GM21786 (cell line): Measurements from ENCODE around the gene EFCAB6.

Experiments
- ATAC-seq: cut with Tn5 transposase; IDR thresholded peaks from one replicate; pipeline ENCODE4 v1.9.1; 2021; ENCODE audit not compliant: unreplicated experiment

The EFCAB6 gene

GRCh38 chr22:43600265-43600664 lies 211.8 kb downstream of the EFCAB6 start:
- no peak for ATAC-seq

GRCh38 chr22:43592476-43592875 lies 219.6 kb downstream of the EFCAB6 start:
- no peak for ATAC-seq

DNA sequence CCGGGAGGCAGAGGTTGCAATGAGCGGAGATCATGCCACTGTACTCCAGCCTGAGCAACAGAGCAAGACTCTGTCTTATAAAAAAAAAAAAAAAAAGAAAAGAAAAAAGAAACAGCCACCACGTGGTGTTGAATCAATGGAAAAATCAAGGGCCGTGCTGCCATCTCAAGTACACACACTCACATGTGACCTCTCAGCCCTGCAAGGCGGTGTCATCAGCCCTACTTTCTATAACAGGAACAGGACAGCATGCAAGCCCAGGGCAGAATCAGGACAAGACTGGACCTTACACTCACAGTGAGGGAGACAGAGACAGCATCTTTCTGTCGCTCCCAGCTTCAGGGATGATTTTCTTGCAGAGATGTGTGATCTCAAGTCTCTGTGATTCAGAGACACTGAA lies 220.7 kb downstream of the EFCAB6 start:
- ATAC-seq = no peak

GRCh38 chr22:43587574-43587973 lies 224.5 kb downstream of the EFCAB6 start:
- ATAC-seq = no peak

GRCh38 chr22:43583501-43583900 lies 228.6 kb downstream of the EFCAB6 start:
- ATAC-seq = no peak

- no peak for ATAC-seq
Measured at GRCh38 chr22:43582394-43582793, 229.7 kb downstream of the EFCAB6 start.

DNA sequence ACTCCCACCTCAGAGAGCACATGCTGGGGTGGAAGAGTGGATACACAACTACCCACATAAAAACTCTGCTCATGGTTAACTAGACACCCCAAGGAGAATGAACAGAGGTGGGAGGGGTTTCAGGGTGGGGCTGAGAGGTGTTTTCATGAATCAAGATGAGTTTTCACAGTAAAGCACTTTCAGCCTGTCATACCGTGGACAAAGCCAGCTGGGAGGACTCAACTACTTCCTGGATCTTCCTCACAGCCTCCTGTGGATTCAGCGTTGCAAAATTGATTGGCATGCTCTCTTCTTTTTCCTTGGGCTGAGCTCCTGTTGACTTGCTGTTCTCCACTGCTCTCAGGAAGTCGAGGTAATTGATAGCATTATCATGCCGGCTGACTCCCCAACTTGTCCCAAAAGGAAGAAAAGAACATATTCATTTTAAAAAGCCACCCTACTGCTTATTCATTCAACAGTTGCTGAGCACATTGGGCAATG lies 231.8 kb downstream of the EFCAB6 start:
- no peak for ATAC-seq

DNA sequence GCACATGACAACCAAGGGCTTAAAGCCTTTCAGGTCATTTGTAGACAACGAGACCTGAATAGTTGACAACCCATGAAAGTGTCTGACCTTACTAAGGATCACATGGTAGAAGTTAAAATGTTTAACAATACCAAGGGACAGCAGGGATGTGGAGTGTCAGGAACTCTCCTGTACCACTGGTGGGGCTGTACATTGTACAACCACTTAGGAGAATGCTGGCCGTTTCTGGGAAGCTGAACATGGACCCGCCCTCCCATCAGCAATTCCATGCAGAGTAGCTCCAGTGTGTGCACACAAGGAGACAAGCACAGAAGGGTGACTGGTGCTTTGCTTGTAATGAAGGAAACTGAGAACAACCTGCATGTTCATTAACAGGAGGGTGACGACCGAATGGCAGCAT lies 237.4 kb downstream of the EFCAB6 start:
- no peak for ATAC-seq

- ATAC-seq = no peak
Measured at GRCh38 chr22:43572710-43573109, 239.4 kb downstream of the EFCAB6 start.

GRCh38 chr22:43571181-43571580 lies 240.9 kb downstream of the EFCAB6 start:
- ATAC-seq = no peak

DNA sequence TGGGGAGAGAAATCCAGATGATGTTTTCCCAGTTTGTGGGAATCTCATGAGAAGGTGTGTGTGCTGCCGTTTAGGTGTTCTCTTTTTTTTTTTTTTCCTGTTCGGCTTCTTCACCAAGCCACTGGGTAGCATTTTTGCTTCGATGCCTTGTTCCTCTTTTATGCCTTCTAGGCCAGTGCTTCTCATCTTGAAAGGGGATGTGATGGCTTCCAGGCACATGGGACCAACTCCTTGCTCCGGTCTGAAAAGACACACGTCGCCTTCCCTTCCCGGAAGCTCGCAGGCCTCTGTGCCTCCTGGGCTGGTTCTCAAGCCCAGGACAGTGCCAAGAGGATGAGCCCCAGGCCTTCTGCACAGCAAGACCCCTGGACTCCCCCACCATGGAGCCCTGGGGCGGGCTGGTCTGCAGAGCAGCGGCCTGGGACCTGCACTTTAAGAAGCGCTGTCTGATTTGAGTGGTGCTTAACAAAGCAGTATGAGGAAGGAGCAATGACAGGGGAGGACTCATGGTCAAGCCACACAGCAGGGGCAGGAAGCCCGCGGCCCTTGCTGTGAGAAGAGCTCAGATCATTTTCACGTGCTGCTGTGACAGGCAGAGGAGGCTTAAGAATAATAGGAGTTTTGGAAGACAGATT lies 241.5 kb downstream of the EFCAB6 start:
- no peak for ATAC-seq

DNA sequence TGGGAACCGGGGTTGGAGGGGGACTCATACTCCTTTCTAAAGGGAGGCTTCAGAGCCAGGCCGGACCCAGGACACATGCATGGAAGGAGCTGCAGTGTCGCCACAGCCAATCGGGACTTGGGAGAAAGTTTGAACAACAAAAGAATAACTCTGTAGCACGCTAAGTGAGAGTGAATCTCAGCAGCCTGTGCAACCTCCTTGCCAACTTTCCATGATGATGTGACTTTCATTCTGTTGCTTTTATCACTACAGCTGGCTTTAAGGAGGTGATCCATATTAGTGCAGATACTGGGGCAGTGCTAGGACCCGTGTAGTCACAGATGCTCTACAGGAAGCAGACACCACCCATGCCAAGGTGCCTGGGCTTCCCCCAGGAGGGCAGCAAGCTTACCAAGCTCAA lies 243.0 kb downstream of the EFCAB6 start:
- ATAC-seq = no peak

GRCh38 chr22:43567691-43568324 lies 244.3 kb downstream of the EFCAB6 start:
- ATAC-seq = no peak

DNA sequence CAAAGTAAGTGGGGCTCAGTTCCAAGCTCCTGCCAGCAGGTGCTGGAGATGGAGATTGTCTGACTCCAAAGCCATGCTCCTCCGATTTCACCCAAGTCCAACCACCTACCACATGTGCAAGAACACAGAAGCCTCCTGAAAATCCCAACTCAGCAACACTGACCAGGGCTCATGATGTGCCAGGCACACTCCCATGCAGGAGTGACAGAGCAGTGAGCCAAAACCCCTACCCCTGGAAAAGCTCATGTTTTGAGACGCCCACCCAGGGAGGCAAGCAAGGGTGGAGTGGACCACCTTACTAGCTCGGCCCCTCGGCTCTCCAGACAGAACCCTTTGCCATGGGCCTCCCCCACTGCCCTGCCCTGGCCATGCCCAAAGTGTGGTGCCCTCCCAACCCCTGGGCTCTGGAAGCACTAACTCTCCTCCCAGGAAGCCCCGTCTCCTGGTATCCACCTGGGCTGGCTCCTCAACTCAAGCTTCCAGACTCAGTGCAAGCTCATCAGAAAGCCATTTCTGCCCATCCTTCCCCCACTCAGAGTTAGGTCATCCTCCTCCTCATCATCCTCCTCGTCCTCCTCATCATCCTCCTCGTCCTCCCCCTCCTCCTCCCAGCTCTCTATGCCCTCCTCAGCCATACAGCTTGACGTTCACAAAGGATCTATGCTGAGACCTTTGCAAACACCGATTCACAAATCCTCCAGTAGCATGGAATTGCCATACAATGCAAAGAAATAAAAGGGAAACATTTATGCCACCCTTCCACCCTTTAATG lies 245.4 kb downstream of the EFCAB6 start:
- ATAC-seq = no peak

GRCh38 chr22:43566021-43566420 lies 246.1 kb downstream of the EFCAB6 start:
- ATAC-seq = no peak

GRCh38 chr22:43564859-43565258 lies 247.2 kb downstream of the EFCAB6 start:
- no peak for ATAC-seq

- no peak for ATAC-seq
Measured at GRCh38 chr22:43563571-43563970, 248.5 kb downstream of the EFCAB6 start.

DNA sequence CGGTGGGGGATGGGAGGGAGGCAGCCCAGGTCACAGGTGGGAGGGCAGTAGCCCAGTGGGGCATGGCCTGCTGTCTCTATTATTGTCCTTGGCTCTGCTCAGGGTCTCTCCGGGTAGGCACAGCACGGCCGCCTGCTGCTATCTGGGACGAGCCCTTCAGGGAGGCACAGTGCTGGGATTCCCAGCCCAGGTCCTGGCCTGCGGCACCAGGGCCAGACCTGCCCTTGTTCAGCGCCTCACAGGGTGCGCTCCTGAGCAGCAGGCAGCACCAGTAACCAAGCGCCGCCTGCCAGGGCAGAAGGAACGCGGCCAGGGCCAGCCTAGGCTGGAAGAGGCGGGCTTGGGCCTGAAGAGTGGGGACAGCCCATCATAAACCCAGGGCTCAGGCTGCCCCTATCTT lies 249.3 kb downstream of the EFCAB6 start:
- no peak for ATAC-seq

DNA sequence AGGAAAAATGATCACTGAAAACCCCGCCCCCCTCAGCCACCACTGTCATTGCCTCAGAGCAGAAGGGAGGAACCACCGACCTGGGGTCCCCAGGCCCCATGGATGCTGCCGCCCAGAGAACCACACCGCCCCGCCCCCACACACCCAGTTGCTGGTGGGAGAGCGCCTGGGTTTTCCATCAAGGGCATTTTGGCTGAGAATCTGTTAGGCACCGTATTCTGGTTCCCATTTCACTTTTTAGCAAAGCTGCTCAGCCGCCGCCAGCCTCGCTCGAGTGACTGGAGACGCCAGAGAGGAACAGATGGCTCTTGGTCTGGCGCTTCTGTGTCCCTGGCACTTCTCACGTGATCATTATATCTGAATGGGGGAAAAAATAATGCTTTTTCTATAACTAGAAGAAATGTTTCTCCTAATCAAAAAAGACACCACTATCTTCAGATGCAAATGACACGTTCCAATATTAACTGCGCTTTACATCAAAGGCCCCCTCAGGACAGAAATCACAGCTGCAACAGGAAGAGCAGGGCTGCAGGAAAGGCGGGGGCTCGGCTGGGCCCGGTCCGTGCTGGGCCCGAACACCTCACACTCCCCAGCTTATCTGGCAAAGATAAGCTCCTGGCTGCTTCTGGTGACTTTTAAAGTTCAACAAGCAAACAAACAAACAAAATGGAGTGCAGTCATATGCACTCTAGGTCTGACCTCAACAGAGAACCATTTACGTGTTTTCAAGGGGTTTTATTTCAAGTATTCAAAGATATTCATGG lies 250.5 kb downstream of the EFCAB6 start:
- ATAC-seq = no peak

GRCh38 chr22:43560651-43561050 lies 251.5 kb downstream of the EFCAB6 start:
- no peak for ATAC-seq
